ENCODE results near the gene KCNK4. TPM values are rescaled to one million over a fixed set of nuclear protein-coding genes. Genes with fewer than 3 reads are reported as not detected.

The KCNK4 gene
- total and polyA plus RNA-seq, 2 of the 13 experiments (the other 11 are each of a cell fraction or from before 2014, with no cell fraction given): not detected

- TF ChIP-seq ZNF367 (CRISPR knock-in tag; IDR thresholded peaks at IDR 0.05; ENCODE audit: borderline replicate concordance): 0 out of 2 replicates have a peak, but pooled peaks have one; percentile 21
- TF ChIP-seq MXI1 (IDR thresholded peaks at IDR 0.05; ENCODE audit: borderline replicate concordance, low read depth, low read length): peak; percentile 39; the same call in 1 of the 3 replicates
- 0 out of 2 replicates have a peak, but pooled peaks have one; percentile 63 for TF ChIP-seq EEA1 (CRISPR knock-in tag; IDR thresholded peaks at IDR 0.05; ENCODE audit: borderline replicate concordance)
- TF ChIP-seq PHF8 (CRISPR knock-in tag; IDR thresholded peaks at IDR 0.05): peak; percentile 62
- peak; percentile 46 for TF ChIP-seq ZNF331 (CRISPR knock-in tag; IDR thresholded peaks at IDR 0.05)
- TF ChIP-seq, protein P1, sequence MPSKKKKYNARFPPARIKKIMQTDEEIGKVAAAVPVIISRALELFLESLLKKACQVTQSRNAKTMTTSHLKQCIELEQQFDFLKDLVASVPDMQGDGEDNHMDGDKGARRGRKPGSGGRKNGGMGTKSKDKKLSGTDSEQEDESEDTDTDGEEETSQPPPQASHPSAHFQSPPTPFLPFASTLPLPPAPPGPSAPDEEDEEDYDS (CRISPR knock-in tag; IDR thresholded peaks at IDR 0.05): peak; percentile 70
- TF ChIP-seq NFE2L2 (IDR thresholded peaks at IDR 0.05; ENCODE audit: low read length): no peak
- TF ChIP-seq NR2C2 (CRISPR knock-in tag; IDR thresholded peaks at IDR 0.05; ENCODE audit: borderline replicate concordance): peak; percentile 100
- TF ChIP-seq ZSCAN29 (CRISPR knock-in tag; conservative IDR thresholded peaks at IDR 0.05): no peak
- no peak for TF ChIP-seq ZBTB1 (CRISPR knock-in tag; IDR thresholded peaks at IDR 0.05; ENCODE audit: borderline replicate concordance)
- no peak for TF ChIP-seq ZNF496 (CRISPR knock-in tag; IDR thresholded peaks at IDR 0.05; ENCODE audit: insufficient replicate concordance)
- TF ChIP-seq HINFP (CRISPR knock-in tag; IDR thresholded peaks at IDR 0.05; ENCODE audit: low read depth): no peak
- no peak for TF ChIP-seq NONO (IDR thresholded peaks at IDR 0.05)
- TF ChIP-seq NONO (CRISPR knock-in tag; conservative IDR thresholded peaks at IDR 0.05): peak; percentile 63
- TF ChIP-seq FOXK1 (CRISPR knock-in tag; IDR thresholded peaks at IDR 0.05; ENCODE audit: borderline replicate concordance, low read depth): peak; percentile 89; the same call in 1 of the 2 replicates
- no peak for TF ChIP-seq NR3C1 (CRISPR knock-in tag; IDR thresholded peaks at IDR 0.05)
- TF ChIP-seq ZNF335 (CRISPR knock-in tag; IDR thresholded peaks at IDR 0.05): peak; percentile 78; the same call in 1 of the 2 replicates
- TF ChIP-seq ZNF547 (CRISPR knock-in tag; IDR thresholded peaks at IDR 0.05): no peak; the same call in none of the 2 replicates
- TF ChIP-seq ATF1 (CRISPR knock-in tag; IDR thresholded peaks at IDR 0.05): peak; percentile 42
- TF ChIP-seq KDM4B (CRISPR knock-in tag; IDR thresholded peaks at IDR 0.05): peak; percentile 30
- TF ChIP-seq ZMAT3 (CRISPR knock-in tag; conservative IDR thresholded peaks at IDR 0.05): no peak; the same call in 1 of the 2 replicates
- no peak for TF ChIP-seq KDM1A (CRISPR knock-in tag; IDR thresholded peaks at IDR 0.05)
- TF ChIP-seq KLF11 (CRISPR knock-in tag; IDR thresholded peaks at IDR 0.05): peak; percentile 62; the same call in 1 of the 2 replicates
- TF ChIP-seq, protein P2, sequence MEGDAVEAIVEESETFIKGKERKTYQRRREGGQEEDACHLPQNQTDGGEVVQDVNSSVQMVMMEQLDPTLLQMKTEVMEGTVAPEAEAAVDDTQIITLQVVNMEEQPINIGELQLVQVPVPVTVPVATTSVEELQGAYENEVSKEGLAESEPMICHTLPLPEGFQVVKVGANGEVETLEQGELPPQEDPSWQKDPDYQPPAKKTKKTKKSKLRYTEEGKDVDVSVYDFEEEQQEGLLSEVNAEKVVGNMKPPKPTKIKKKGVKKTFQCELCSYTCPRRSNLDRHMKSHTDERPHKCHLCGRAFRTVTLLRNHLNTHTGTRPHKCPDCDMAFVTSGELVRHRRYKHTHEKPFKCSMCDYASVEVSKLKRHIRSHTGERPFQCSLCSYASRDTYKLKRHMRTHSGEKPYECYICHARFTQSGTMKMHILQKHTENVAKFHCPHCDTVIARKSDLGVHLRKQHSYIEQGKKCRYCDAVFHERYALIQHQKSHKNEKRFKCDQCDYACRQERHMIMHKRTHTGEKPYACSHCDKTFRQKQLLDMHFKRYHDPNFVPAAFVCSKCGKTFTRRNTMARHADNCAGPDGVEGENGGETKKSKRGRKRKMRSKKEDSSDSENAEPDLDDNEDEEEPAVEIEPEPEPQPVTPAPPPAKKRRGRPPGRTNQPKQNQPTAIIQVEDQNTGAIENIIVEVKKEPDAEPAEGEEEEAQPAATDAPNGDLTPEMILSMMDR (CRISPR knock-in tag; IDR thresholded peaks at IDR 0.05): peak; percentile 29; the same call in 1 of the 2 replicates
- TF ChIP-seq ETV5 (CRISPR knock-in tag; IDR thresholded peaks at IDR 0.05; ENCODE audit: borderline replicate concordance): peak; percentile 89
- no peak; the same call in 1 of the 2 replicates for TF ChIP-seq ZNF891 (CRISPR knock-in tag; IDR thresholded peaks at IDR 0.05)
- TF ChIP-seq PITX1 (CRISPR knock-in tag; IDR thresholded peaks at IDR 0.05): peak; percentile 41; the same call in 1 of the 2 replicates
Measured at GRCh38 chr11:64269540-64270220, 21.4 kb upstream of the KCNK4 start (continued).

Data from HepG2 (cell line).